K562 (cell line): ENCODE results near the gene TPRG1L. TPM values are rescaled to one million over a fixed set of nuclear protein-coding genes. Genes with fewer than 3 reads are reported as not detected.

Experiments used
- ATAC-seq: fragments of 200-7000 bp; cut with Tn5 transposase; 3 replicates; pipeline ENCODE4 v1.9.1; 2020; ENCODE audit warnings: moderate library complexity
- BruUV-seq: library from RNA; stranded (reverse); fragments of 400-500 nt; replicated peaks from 2 replicates; lab custom pipeline; 2021; lab: Mats Ljungman, UMichigan
- CTCF ChIA-PET: fragments of 300-600 bp; formaldehyde crosslinking; extraction: SDS; loops from one replicate; lab custom pipeline; 2021; ENCODE audit warnings: low intra/inter-chr PET ratio; lab: Yijun Ruan, JAX
- POLR2A ChIA-PET: fragments of 300-600, 350-650 bp; sonication (Branson Sonifier 250); formaldehyde crosslinking; extraction: SDS; loops from one replicate; lab custom pipeline; 2021; ENCODE audit warnings: antibody characterized with exemption, inconsistent platforms; lab: Yijun Ruan, JAX
- DNase-seq, 4 experiments: peaks; one replicate each; pipeline versions ENCODE4 v3.0.0 to v3.0.0-alpha.2; 2011 to 2018; ENCODE audit warnings: low spot score in 3 of 4, mixed read lengths in 3 of 4; ENCODE audit errors: extremely low read depth in 1 of 4
- FAIRE-seq: peaks from 2 replicates; lab custom pipeline; 2011; peaks lifted over from hg19 to GRCh38; lab: Jason Lieb, UNC
- H2AFZ ChIP-seq: 2 replicates; pipeline ENCODE4 v1.6.0; 2011; ENCODE audit warnings: low read depth, low read length, control low read depth, inconsistent platforms
- H3K27ac ChIP-seq: fragments of 200-600 bp; 3 replicates; pipeline ENCODE4 v1.8.0; 2011; ENCODE audit warnings: low read depth, mild to moderate bottlenecking, control low read depth, inconsistent platforms, low read length, moderate library complexity, mixed read lengths; ENCODE audit errors: extremely low read depth
- H3K27me3 ChIP-seq, 2 experiments: fragments of 300-600 bp in 1 of 2; 2 replicates in 1 of 2; 3 replicates in 1 of 2; pipeline versions ENCODE4 v1.6.0 to v1.8.0; 2011; ENCODE audit warnings: inconsistent platforms in 2 of 2, low read length in 2 of 2, mild to moderate bottlenecking in 1 of 2, mixed read lengths in 1 of 2, moderate library complexity in 1 of 2; ENCODE audit not compliant: control insufficient read depth in 2 of 2, insufficient read depth in 2 of 2
- H3K36me3 ChIP-seq: fragments of 300-600 bp; 3 replicates; pipeline ENCODE4 v1.8.0; 2011; ENCODE audit warnings: mild to moderate bottlenecking, low read length, inconsistent platforms; ENCODE audit not compliant: control insufficient read depth, insufficient read depth
- H3K4me1 ChIP-seq, 2 experiments: fragments of 200-600 bp in 1 of 2; replicated peaks in 1 of 2; 2 replicates in 1 of 2; 3 replicates in 1 of 2; pipeline versions ENCODE4 v1.5.1 to v1.8.0; 2011; ENCODE audit warnings: inconsistent platforms in 2 of 2, low read length in 2 of 2, mild to moderate bottlenecking in 1 of 2, mixed read lengths in 1 of 2, moderate library complexity in 1 of 2; ENCODE audit not compliant: control insufficient read depth in 2 of 2, insufficient read depth in 2 of 2
- H3K4me2 ChIP-seq: 2 replicates; pipeline ENCODE4 v1.6.1; 2011; ENCODE audit warnings: low read length, control low read depth, inconsistent platforms, mixed read lengths; ENCODE audit not compliant: insufficient read depth
- H3K4me3 ChIP-seq: fragments of 200-600 bp; sonication (generic), shearing (Covaris generic); 2 replicates; pipeline ENCODE4 v1.5.1; 2016; ENCODE audit warnings: control low read depth, inconsistent platforms
- H3K79me2 ChIP-seq: fragments of 200-600 bp; 3 replicates; pipeline ENCODE4 v1.8.0; 2011; ENCODE audit warnings: low read length, inconsistent platforms; ENCODE audit not compliant: control insufficient read depth, insufficient read depth
- H3K9ac ChIP-seq, 2 experiments: 2 replicates each; pipeline versions ENCODE4 v1.6.0 to v1.6.1; 2011; ENCODE audit warnings: low read depth in 2 of 2, low read length in 2 of 2, control low read depth in 1 of 2, inconsistent platforms in 1 of 2, mild to moderate bottlenecking in 1 of 2, mixed read lengths in 1 of 2; ENCODE audit not compliant: insufficient read depth in 1 of 2
- H3K9me1 ChIP-seq: one replicate; pipeline ENCODE4 v1.6.0; 2011; ENCODE audit warnings: inconsistent platforms, mild to moderate bottlenecking, low read length, moderate library complexity; ENCODE audit not compliant: control insufficient read depth, insufficient read depth
- H3K9me3 ChIP-seq: replicated peaks from 2 replicates; pipeline ENCODE4 v1.5.1; 2011; ENCODE audit warnings: low read depth, low read length, inconsistent platforms; ENCODE audit not compliant: control insufficient read depth, insufficient read depth
- H4K20me1 ChIP-seq: replicated peaks from 2 replicates; pipeline ENCODE4 v1.6.1; 2011; ENCODE audit warnings: low read length, inconsistent platforms, mixed read lengths; ENCODE audit not compliant: control insufficient read depth, insufficient read depth
- CC2D1A ChIP-seq: fragments of 450-650 bp; IDR thresholded peaks from 2 replicates; pipeline ENCODE4 v1.6.1; 2017; ENCODE audit warnings: mild to moderate bottlenecking
- ELF2 ChIP-seq: fragments of 250-450 bp; sonication (Bioruptor Pico); IDR thresholded peaks from 2 replicates; pipeline ENCODE4 v1.5.0; 2021; ENCODE audit warnings: mild to moderate bottlenecking
- FOXP1 ChIP-seq: sonication (generic); formaldehyde crosslinking; IDR thresholded peaks from 2 replicates; pipeline ENCODE4 v1.8.0; 2022; ENCODE audit warnings: mild to moderate bottlenecking, missing genetic modification reagents
- ZNF143 ChIP-seq: sonication (generic); formaldehyde crosslinking; IDR thresholded peaks from 2 replicates; pipeline ENCODE4 v1.9.0; 2022; ENCODE audit warnings: mild to moderate bottlenecking, missing genetic modification reagents
- WGBS: fragments of 100-300 bp; shearing (Covaris generic); methylation state at CpG from one replicate; pipeline ENCODE4 v1.1.6; 2016; ENCODE audit warnings: low coverage, mixed read lengths; ENCODE audit not compliant: insufficient coverage; ENCODE audit errors: missing lambda C conversion rate; 5-methylcytosine and 5-hydroxymethylcytosine counted together
- in situ Hi-C: fragments of 300-500 bp; cut with MboI; formaldehyde crosslinking; loops from 4 replicates; pipeline ENCODE4 v1.15.0; 2018; ENCODE audit warnings: inconsistent platforms, mixed read lengths
- intact Hi-C: fragments of 100-400 bp; cut with micrococcal nuclease; formaldehyde crosslinking; loops from 2 replicates; pipeline ENCODE4 v1.14.2; 2022
- polyA plus RNA-seq, 8 experiments: library from polyadenylated mRNA; depleted of rRNA in 4 of 8; stranded (reverse) in 5 of 8; unstranded in 3 of 8; fragments of >200 nt; fragmentation: Nextera tagmentation in 2 of 8; fragmentation: Illumina TruSeq in 1 of 8; extraction: Ambion mirVana in 2 of 8; extraction: Trizol in 1 of 8; gene quantifications; 2 replicates each; pipeline versions ENCODE4 v1.2.1 to v1.2.3, GENCODE V29; 2011 to 2014; ENCODE audit warnings: inconsistent platforms in 1 of 8, missing spikeins in 1 of 8
- total RNA-seq, 7 experiments: library from RNA; depleted of rRNA in 6 of 7; stranded (reverse); fragments of >200 nt in 6 of 7; fragmentation: Illumina TruSeq in 2 of 7; extraction: Trizol in 2 of 7; gene quantifications; 2 replicates each; pipeline versions ENCODE4 v1.2.1 to v1.2.3, GENCODE V29; 2011 to 2021; ENCODE audit warnings: low replicate concordance in 1 of 7
- TF ChIP-seq, protein P1 (sequence below): sonication (generic); formaldehyde crosslinking; IDR thresholded peaks from 2 replicates; pipeline ENCODE4 v1.9.0; 2022; ENCODE audit warnings: mild to moderate bottlenecking, missing genetic modification reagents
- TF ChIP-seq, protein P2 (sequence below): IDR thresholded peaks from 2 replicates; pipeline ENCODE4 v1.6.1; 2016; ENCODE audit warnings: missing genetic modification characterization, missing compliant biosample characterization

The TPRG1L gene
- total and polyA plus RNA-seq, 9 of the 15 experiments (the other 6 are each of a cell fraction or from before 2014, with no cell fraction given): 1.6 to 11.0 (median 6.2) TPM

DNA sequence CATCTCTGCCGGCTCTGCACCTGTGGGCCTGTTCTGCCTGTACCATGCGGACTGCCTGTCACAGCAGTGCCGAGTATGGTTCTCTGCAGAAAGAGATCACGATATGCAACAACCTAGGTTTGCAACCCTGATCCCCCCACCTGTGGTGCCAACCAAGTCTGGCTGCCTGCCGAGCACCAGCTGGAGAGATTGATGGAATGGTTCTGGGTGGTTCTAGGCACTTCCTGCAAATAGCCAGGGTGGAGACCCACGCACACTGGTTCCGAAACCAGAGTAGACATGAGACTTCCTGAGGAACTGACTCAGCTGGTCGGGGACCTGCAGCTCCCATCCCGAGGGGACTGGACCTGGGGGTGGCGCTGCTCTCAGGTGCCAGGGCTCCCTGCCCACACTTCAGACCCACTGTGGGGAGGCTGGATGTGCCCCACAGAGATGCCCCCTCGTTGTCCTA lies 5.4 kb downstream of the TPRG1L start:
- Histone ChIP-seq H3K4me1 (peaks cover 4 to 22% of the 10 kb centered on the region in 2 experiments; a peak in 4 of 5 replicates), H2AFZ (no peak overlapping the region), H3K27ac (no peak overlapping the region), H3K4me3 (no peak overlapping the region), H3K9me1 (no peaks in the 10 kb centered on the region), H3K27me3 (no peaks in the 10 kb centered on the region), H3K9ac (no peak overlapping the region; a peak in 1 of 4 replicates), H4K20me1 (no peaks in the 10 kb centered on the region), H3K79me2 (no peaks in the 10 kb centered on the region), H3K4me2 (no peak overlapping the region), H3K36me3 (peaks cover 50% of the 10 kb centered on the region; the same call in 1 of the 3 replicates), H3K9me3 (no peaks in the 10 kb centered on the region)
- 76% methylated on average over 11 of the region's 11 CpGs for WGBS
- FAIRE-seq: peak; percentile 37
- ChIA-PET POLR2A (interaction anchor here (0.6 to 2.9 kb wide), 6 partner anchors 12 to 612 kb away, joined by 3 to 8 read pairs (median 4); no protein-coding TSS in a partner anchor), CTCF (no interaction called here)
- no peak for DNase-seq
- in situ Hi-C loops (no loop called here), intact Hi-C loops (no loop called here)
- no peak for TF ChIP-seq ELF2
- TF ChIP-seq, protein P1, sequence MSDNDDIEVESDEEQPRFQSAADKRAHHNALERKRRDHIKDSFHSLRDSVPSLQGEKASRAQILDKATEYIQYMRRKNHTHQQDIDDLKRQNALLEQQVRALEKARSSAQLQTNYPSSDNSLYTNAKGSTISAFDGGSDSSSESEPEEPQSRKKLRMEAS (CRISPR knock-in tag): 0 out of 2 replicates have a peak, but pooled peaks have one; percentile 20
- no peak for TF ChIP-seq CC2D1A
- TF ChIP-seq ZNF143: no peak
- TF ChIP-seq, protein P2, sequence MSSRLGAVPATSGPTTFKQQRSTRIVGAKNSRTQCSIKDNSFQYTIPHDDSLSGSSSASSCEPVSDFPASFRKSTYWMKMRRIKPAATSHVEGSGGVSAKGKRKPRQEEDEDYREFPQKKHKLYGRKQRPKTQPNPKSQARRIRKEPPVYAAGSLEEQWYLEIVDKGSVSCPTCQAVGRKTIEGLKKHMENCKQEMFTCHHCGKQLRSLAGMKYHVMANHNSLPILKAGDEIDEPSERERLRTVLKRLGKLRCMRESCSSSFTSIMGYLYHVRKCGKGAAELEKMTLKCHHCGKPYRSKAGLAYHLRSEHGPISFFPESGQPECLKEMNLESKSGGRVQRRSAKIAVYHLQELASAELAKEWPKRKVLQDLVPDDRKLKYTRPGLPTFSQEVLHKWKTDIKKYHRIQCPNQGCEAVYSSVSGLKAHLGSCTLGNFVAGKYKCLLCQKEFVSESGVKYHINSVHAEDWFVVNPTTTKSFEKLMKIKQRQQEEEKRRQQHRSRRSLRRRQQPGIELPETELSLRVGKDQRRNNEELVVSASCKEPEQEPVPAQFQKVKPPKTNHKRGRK: no peak
- no peak for TF ChIP-seq FOXP1 (CRISPR knock-in tag)
- no peak for ATAC-seq
- BruUV-seq: no TSS peak
